Measurements from ENCODE around the gene ZNF711.
"Not testable (repeated sequence)": the region's sequence is repeated elsewhere in the genome, so short reads cannot be mapped to it uniquely, and the experiment has no call there.

Gene ZNF711

GRCh38 chrX:85223359-85223758 is 20.4 kb upstream of the ZNF711 start:
- DNase-seq (ENCODE audit: low read depth): no peak
- TF ChIP-seq CTCF (IDR thresholded peaks at IDR 0.05; ENCODE audit: low read depth, low read length, missing control alignments): no peak
- H3K4me3 ChIP-seq (ENCODE audit: low read depth, low read length): no peak overlapping the region

- no peak for TF ChIP-seq CTCF (IDR thresholded peaks at IDR 0.05; ENCODE audit: low read depth, low read length, missing control alignments)
- DNase-seq (ENCODE audit: low read depth): no peak
- H3K4me3 ChIP-seq (ENCODE audit: low read depth, low read length): no peak overlapping the region
Measured at GRCh38 chrX:85243155-85243554, 636 bp upstream of the ZNF711 start.

- no peak for DNase-seq (ENCODE audit: low read depth)
- TF ChIP-seq CTCF (IDR thresholded peaks at IDR 0.05; ENCODE audit: low read depth, low read length, missing control alignments): no peak
- H3K4me3 ChIP-seq (ENCODE audit: low read depth, low read length): peak overlapping the region; percentile 77
Measured at GRCh38 chrX:85244450-85245211, 840 bp downstream of the ZNF711 start.

- not testable (repeated sequence) for H3K4me3 ChIP-seq (ENCODE audit: low read depth, low read length); DNase-seq (ENCODE audit: low read depth)
Measured at GRCh38 chrX:85285286-85285685, 41.5 kb downstream of the ZNF711 start.

- no peak for DNase-seq (ENCODE audit: low read depth)
- no peak for TF ChIP-seq CTCF (IDR thresholded peaks at IDR 0.05; ENCODE audit: low read depth, low read length, missing control alignments)
- H3K4me3 ChIP-seq (ENCODE audit: low read depth, low read length): no peak overlapping the region
Measured at GRCh38 chrX:85288992-85289723, 45.4 kb downstream of the ZNF711 start.

GRCh38 chrX:85303544-85303943 is 59.8 kb downstream of the ZNF711 start:
- TF ChIP-seq CTCF (IDR thresholded peaks at IDR 0.05; ENCODE audit: low read depth, low read length, missing control alignments): no peak
- peak; percentile 19 for DNase-seq (ENCODE audit: low read depth)
- H3K4me3 ChIP-seq (ENCODE audit: low read depth, low read length): no peak overlapping the region

GRCh38 chrX:85309717-85310116 is 65.9 kb downstream of the ZNF711 start:
- no peak overlapping the region for H3K4me3 ChIP-seq (ENCODE audit: low read depth, low read length)
- no peak for DNase-seq (ENCODE audit: low read depth)
- TF ChIP-seq CTCF (IDR thresholded peaks at IDR 0.05; ENCODE audit: low read depth, low read length, missing control alignments): peak; percentile 16

GRCh38 chrX:85311348-85311747 is 67.6 kb downstream of the ZNF711 start:
- not testable (repeated sequence) for DNase-seq (ENCODE audit: low read depth); H3K4me3 ChIP-seq (ENCODE audit: low read depth, low read length)

Data from GM12864 (cell line).